Measurements from ENCODE around the gene ACTR3.

DNA sequence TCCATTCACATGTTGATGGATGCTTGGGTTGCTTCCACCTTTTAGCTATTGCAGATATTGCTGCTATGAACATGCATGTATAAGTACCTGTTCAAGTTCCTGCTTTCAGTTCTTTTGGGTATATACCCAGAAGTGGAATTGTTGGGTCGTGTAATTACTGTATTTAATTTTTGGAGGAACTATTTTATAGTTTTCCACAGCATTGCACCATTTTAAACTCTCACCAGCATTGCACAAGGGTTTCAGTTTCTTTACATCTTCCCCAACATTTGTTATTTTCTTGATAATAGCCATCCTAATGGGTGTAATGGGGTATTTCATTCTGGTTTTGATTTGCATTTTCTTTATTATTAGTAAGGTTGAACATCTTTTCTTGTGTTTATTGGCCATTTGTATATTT lies 16.0 kb downstream of the ACTR3 start:
- TF ChIP-seq, protein P1, sequence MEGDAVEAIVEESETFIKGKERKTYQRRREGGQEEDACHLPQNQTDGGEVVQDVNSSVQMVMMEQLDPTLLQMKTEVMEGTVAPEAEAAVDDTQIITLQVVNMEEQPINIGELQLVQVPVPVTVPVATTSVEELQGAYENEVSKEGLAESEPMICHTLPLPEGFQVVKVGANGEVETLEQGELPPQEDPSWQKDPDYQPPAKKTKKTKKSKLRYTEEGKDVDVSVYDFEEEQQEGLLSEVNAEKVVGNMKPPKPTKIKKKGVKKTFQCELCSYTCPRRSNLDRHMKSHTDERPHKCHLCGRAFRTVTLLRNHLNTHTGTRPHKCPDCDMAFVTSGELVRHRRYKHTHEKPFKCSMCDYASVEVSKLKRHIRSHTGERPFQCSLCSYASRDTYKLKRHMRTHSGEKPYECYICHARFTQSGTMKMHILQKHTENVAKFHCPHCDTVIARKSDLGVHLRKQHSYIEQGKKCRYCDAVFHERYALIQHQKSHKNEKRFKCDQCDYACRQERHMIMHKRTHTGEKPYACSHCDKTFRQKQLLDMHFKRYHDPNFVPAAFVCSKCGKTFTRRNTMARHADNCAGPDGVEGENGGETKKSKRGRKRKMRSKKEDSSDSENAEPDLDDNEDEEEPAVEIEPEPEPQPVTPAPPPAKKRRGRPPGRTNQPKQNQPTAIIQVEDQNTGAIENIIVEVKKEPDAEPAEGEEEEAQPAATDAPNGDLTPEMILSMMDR (IDR thresholded peaks at IDR 0.05; ENCODE audit: borderline replicate concordance, extremely low read depth, low read length, poor library complexity, severe bottlenecking): no peak
- TF ChIP-seq EZH2 (IDR thresholded peaks at IDR 0.05; ENCODE audit: borderline replicate concordance, low read depth, low read length, severe bottlenecking): no peak

Measured in DND-41 (cell line).